Activated T-helper 1 cell treated with Interleukin-2 at 50 U/mL for 16 hours (primary cell): Measurements from ENCODE around the gene SLC43A2.

Source experiments
- DNase-seq: peaks from one replicate; pipeline ENCODE4 v3.0.0-alpha.2; 2020; ENCODE audit warnings: low read depth

The SLC43A2 gene

DNA sequence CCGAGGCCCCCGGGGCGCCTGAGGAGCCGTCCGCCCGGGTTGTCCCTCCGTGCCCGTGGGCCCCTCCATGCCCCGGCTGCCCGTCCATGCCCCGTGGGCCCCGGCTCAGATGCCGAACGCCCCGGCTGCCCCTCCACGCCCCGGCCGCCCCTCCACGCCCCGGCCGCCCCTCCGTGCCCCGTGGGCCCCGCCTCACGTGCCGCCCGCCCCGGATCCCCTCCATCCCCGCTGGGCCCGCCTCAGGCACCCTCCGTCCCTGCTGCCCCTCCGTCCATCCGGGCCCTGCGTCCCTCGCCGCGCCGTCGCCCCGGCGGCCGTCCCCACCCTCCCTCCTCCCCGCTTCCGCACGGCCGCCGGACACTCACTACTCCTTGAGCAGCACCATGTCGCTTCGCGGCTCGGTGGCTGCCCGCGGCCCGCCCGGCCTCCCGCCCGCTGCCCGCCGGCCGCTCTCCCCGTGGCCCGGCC is 66.4 kb downstream of the SLC43A2 start:
- DNase-seq: peak; percentile 7

- DNase-seq: peak; percentile 24
These were observed 67.0 kb downstream of the SLC43A2 start for GRCh38 chr17:1561420-1562175.

DNA sequence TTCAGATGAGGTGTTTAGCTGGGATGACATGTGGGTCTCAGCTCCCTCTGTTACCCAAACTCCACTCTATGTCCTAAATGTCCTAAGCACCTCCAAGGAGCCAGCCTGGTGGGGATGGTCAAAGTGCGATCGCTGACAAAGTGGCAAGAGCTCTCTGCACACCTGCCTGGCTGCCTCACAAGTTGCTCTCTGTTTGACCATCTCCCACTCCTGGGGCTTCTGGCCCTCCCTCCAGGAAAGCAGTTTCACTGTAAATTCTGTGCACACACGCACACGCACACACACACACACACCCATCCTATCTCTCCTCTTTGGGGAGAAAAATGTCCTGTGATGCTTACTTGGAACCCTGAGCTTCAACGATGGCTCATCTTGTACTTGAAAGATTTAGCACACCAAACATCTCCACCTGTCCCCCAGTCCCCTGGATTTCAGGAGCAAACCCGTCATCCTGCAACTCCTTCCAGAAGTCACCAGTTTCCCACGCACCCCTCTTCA is 67.7 kb downstream of the SLC43A2 start:
- DNase-seq: no peak

GRCh38 chr17:1560101-1560857 is 68.4 kb downstream of the SLC43A2 start:
- DNase-seq: no peak

GRCh38 chr17:1559047-1560043 is 69.3 kb downstream of the SLC43A2 start:
- DNase-seq: no peak

GRCh38 chr17:1558401-1558800 is 70.2 kb downstream of the SLC43A2 start:
- no peak for DNase-seq

- no peak for DNase-seq
These were observed 71.1 kb downstream of the SLC43A2 start for GRCh38 chr17:1557355-1558095.

GRCh38 chr17:1555651-1556471 is 72.8 kb downstream of the SLC43A2 start:
- DNase-seq: no peak

DNA sequence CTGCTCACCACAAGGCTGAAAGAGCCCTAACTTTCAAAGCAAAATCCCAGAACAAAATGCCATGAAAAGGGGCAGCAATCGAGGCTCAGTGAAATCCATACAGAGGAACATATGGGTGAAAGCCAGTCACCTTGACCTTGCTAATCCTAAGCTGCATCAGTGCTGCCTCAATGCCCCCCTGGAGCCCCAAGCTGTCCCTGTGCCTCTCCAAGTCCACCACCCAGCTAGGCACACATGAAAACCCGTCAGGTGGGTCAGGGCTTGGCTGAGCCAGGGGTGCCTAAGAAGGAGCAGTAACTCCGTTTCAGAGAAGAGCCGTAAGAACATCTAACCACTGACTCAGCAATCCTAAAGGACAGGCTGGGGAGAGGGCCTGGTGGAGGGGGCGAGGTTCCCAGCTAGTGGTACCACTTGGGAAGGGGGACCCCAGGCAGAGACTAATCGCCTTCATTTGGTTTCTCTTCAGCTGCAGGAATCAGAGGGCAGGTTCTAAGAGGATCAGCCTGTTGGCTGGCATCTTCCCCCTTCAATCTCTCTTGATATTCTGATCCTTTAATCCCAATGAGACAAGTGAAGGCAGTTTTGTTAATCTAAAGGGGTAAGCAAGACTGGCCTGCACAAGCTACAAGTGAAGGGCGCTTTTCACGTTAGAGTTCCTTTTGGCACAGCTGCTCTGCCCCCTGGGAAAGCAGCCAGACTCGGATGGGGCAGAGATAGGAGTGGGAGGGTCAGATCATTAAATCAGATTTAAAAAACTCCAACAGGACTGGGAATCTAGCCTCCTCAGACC is 73.7 kb downstream of the SLC43A2 start:
- DNase-seq: no peak

DNA sequence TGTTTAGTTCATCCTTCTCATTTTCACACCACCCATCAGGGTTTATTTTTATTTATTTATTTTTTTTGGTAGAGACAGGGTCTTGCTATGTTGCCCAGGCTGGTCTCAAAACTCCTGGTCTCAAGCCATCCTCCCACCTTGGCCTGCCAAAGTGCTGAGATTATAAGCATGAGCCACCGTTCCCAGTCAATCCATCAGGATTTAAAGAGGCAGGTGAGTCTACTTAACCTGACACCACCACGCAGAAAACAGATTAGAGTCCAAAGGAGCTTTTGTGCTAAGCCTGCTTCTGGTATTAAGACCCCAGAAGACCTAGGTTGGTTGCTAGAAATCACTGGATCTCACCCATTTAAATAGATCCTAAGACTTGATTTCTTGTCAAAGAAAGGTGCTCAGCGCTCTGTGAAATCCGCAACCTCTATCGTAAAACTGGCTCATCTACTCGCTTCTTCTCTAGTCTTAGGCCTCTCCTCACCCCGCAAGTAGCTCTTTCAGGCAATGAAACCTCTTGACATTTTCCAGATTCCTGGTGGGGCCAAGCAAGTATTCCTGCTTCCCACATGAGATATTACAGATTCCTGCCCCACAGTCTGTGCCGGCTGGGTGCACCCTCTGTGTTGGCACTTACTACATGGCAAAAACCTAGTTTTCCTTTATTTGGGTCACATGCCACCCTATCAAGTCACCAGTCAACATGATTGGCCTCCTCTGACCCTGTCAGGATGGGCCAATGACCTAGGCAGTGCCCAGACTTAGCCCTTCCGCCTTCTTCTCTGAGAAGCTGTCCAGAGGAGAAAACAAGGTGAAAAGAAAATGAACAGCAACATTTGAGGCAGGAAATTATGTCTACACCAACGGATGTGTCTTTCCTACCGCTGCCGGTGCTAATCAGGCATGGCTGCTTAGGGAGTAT is 75.0 kb downstream of the SLC43A2 start:
- DNase-seq: no peak

DNA sequence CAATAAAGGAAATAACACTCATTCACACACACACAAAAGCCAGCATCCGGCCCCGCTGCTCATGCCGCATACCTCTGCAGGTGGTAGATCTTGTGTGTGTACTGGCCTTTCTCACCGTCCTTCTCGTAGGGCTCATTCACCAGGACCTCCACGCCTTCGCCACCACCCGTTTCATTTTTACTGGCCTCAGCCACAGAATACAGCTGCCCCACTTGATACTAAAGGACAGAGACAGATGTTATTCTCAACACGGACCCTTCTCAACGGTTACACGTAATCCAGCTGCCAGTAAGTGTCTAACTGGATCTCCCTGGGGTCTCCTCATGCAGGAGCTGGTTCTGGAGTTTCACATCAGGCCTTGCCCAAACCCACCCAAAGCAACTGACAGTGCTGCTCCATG is 75.7 kb downstream of the SLC43A2 start:
- no peak for DNase-seq

DNA sequence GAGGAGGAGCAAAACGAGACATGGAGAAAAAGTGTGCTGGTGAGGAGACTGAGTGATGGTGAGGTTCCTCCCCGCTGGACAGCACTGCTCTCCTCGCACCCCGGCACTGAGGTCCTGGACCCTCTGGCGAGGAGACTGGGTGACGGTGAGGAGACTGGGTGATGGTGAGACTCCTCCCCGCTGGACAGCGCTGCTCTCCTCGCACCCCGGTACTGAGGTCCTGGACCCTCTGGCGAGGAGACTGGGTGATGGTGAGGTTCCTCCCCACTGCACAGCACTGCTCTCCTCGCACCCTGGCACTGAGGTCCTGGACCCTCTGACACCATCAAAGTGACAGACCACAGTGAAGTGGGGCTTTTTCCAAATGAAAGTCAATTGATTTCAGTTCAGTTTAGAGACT is 76.9 kb downstream of the SLC43A2 start:
- no peak for DNase-seq

- no peak for DNase-seq
These were observed 80.6 kb downstream of the SLC43A2 start for GRCh38 chr17:1548032-1548431.

GRCh38 chr17:1546292-1546922 is 82.2 kb downstream of the SLC43A2 start:
- DNase-seq: no peak

DNA sequence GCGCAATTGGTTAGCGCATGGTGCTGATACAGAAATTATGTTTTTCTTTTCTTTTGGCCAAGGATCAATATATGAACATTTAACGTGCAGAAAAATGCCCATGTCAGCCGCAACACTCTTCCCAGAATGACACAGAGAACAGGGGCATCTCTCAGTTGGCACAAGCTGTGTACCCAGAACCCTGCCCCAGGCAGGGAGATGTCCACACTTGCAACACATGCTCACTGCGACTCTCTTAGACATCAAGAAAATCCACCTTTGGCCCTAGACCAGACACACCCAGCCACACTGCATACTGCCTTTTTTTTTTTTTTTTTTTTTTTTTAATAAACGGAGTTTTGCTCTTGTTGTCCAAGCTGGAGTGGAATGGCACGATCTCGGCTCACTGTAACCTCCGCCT is 83.0 kb downstream of the SLC43A2 start:
- no peak for DNase-seq

- no peak for DNase-seq
These were observed 86.3 kb downstream of the SLC43A2 start for GRCh38 chr17:1542316-1542715.

DNA sequence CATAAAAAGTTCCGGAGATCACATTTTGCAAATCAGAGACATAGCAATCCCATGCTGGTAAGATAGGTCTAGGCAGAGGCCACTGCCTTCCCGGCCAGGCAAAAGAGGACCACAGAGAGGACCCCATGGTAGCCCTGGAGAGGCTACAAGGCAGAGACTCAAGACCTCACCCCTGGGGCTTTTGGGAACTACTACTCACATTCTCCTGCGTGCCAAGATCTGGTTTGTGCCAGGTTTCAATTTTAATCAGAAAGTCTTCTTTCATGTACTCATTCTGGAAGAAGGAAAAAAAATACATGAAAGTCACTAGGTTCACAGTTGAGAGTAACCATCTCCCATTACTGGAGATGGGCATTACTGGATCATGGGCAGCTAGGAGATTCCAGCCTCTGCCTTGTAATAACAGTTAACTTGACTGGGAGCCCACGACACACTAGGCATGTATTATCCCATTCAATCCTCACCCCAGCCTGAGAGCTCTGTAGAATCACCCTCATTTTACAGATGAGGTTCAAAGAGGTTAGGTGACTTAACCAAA is 87.2 kb downstream of the SLC43A2 start:
- DNase-seq: no peak

- no peak for DNase-seq
These were observed 88.8 kb downstream of the SLC43A2 start for GRCh38 chr17:1539811-1540210.
